A549 (cell line): Measurements from ENCODE around the gene NCF2. TPM values are rescaled to one million over a fixed set of nuclear protein-coding genes. Genes with fewer than 3 reads are reported as not detected.

ENCODE experiments used
- ATAC-seq, 2 experiments: fragments of 200-7000 bp in 1 of 2; fragments of >200 bp in 1 of 2; cut with Nextera tagmentation in 1 of 2; cut with Tn5 transposase in 1 of 2; 3 replicates each; pipeline versions ENCODE4 v1.8.0 to v1.9.1; 2018 to 2020; ENCODE audit warnings: mild to moderate bottlenecking in 1 of 2, moderate library complexity in 1 of 2
- CTCF ChIA-PET: fragments of 300-600 bp; sonication (Branson Sonifier 250); formaldehyde crosslinking; extraction: SDS; loops from one replicate; lab custom pipeline; 2021; ENCODE audit warnings: antibody characterized with exemption, inconsistent platforms; lab: Yijun Ruan, JAX
- POLR2A ChIA-PET: fragments of 350-600 bp; formaldehyde crosslinking; extraction: SDS; loops from one replicate; lab custom pipeline; 2021; ENCODE audit warnings: antibody characterized with exemption, inconsistent platforms; lab: Yijun Ruan, JAX
- DNase-seq, 2 experiments: peaks; one replicate each; pipeline versions ENCODE4 v3.0.0 to v3.0.0-alpha.2; 2011 to 2016; ENCODE audit warnings: low read depth in 1 of 2, low spot score in 1 of 2
- FAIRE-seq: peaks from 2 replicates; lab custom pipeline; 2011; peaks lifted over from hg19 to GRCh38; lab: Jason Lieb, UNC
- H3K27ac ChIP-seq, 2 experiments: fragments of >200 bp; sonication (Bioruptor Twin); formaldehyde crosslinking; 3 replicates each; pipeline ENCODE4 v1.5.1; 2016 to 2017
- H3K4me1 ChIP-seq: fragments of >200 bp; sonication (Bioruptor Twin); formaldehyde crosslinking; 3 replicates; pipeline ENCODE4 v1.6.1; 2016
- H3K4me2 ChIP-seq: fragments of >200 bp; sonication (Bioruptor Twin); formaldehyde crosslinking; 3 replicates; pipeline ENCODE4 v1.6.1; 2016
- H3K4me3 ChIP-seq: fragments of >200 bp; sonication (Bioruptor Twin); formaldehyde crosslinking; 3 replicates; pipeline ENCODE4 v1.5.1; 2016
- H3K9me3 ChIP-seq: fragments of >200 bp; sonication (Bioruptor Twin); formaldehyde crosslinking; 3 replicates; pipeline ENCODE4 v1.6.1; 2016
- ATOH8 ChIP-seq: fragments of 250-450 bp; sonication (Bioruptor Pico); IDR thresholded peaks from 2 replicates; pipeline ENCODE4 v1.5.0; 2020; ENCODE audit warnings: low read depth, mild to moderate bottlenecking, moderate library complexity
- BHLHE40 ChIP-seq: IDR thresholded peaks from 2 replicates; pipeline ENCODE4 v1.6.1; 2012; ENCODE audit warnings: low read depth, low read length, inconsistent platforms
- ESRRA ChIP-seq: fragments of 150-350 bp; IDR thresholded peaks from 2 replicates; pipeline ENCODE4 v1.6.1; 2014; ENCODE audit warnings: mild to moderate bottlenecking, low read length, borderline replicate concordance
- FOSB ChIP-seq: fragments of 250-450 bp; sonication (Bioruptor Pico); IDR thresholded peaks from 2 replicates; pipeline ENCODE4 v1.5.0; 2020; ENCODE audit warnings: mild to moderate bottlenecking, moderate library complexity
- HES2 ChIP-seq: fragments of >200 bp; sonication (Bioruptor Twin); formaldehyde crosslinking; IDR thresholded peaks from 2 replicates; pipeline ENCODE4 v1.6.1; 2016
- HEYL ChIP-seq: fragments of 250-450 bp; sonication (Bioruptor Pico); IDR thresholded peaks from 2 replicates; pipeline ENCODE4 v1.8.0; 2021; ENCODE audit warnings: mild to moderate bottlenecking, moderate library complexity
- HOXB13 ChIP-seq: fragments of 250-450 bp; sonication (Bioruptor Pico); IDR thresholded peaks from 2 replicates; pipeline ENCODE4 v1.5.0; 2020; ENCODE audit warnings: low read depth, mild to moderate bottlenecking, moderate library complexity
- PHF8 ChIP-seq: fragments of 200-600 bp; sonication (generic); IDR thresholded peaks from 2 replicates; pipeline ENCODE4 v1.6.1; 2016; ENCODE audit warnings: low read depth, mild to moderate bottlenecking, antibody characterized with exemption, moderate library complexity, borderline replicate concordance
- RAD21 ChIP-seq, 2 experiments: fragments of >200 bp in 1 of 2; sonication (Bioruptor Twin) in 1 of 2; formaldehyde crosslinking in 1 of 2; IDR thresholded peaks in 1 of 2; conservative IDR thresholded peaks in 1 of 2; 2 replicates in 1 of 2; 3 replicates in 1 of 2; pipeline ENCODE4 v1.6.1; 2012 to 2018; ENCODE audit warnings: inconsistent platforms in 1 of 2
- SMC3 ChIP-seq: fragments of >200 bp; sonication (Bioruptor Twin); formaldehyde crosslinking; IDR thresholded peaks from 3 replicates; pipeline ENCODE4 v1.6.1; 2018; ENCODE audit warnings: inconsistent platforms
- ZNF302 ChIP-seq: fragments of 250-450 bp; sonication (Bioruptor Pico); IDR thresholded peaks from 2 replicates; pipeline ENCODE4 v1.9.0; 2021; ENCODE audit warnings: inconsistent platforms, mild to moderate bottlenecking, moderate library complexity
- WGBS: methylation state at CpG from one replicate; pipeline ENCODE4 v1.1.6; 2017; ENCODE audit errors: missing lambda C conversion rate; 5-methylcytosine and 5-hydroxymethylcytosine counted together
- polyA plus RNA-seq, 4 experiments: library from polyadenylated mRNA; depleted of rRNA in 3 of 4; stranded (reverse); fragments of >200 nt; fragmentation: RNase III in 1 of 4; extraction: RNeasy Plus Mini Kit Qiagen cat#74134 plus additional on column Dnase treatment in 1 of 4; gene quantifications; 2 replicates in 3 of 4; 3 replicates in 1 of 4; pipeline ENCODE4 v1.2.3, GENCODE V29; 2011 to 2017
- TF ChIP-seq, protein P1 (sequence below): fragments of >200 bp; sonication (Bioruptor Twin); formaldehyde crosslinking; IDR thresholded peaks from 3 replicates; pipeline ENCODE4 v1.5.1; 2016

Gene NCF2
- polyA plus RNA-seq, 2 of the 4 experiments (the other 2 are of a cell fraction) = 4.5 to 4.6 TPM

- 17% methylated on average over 3 of the region's 3 CpGs for WGBS
- Histone ChIP-seq H3K4me1 (peaks cover 31% of the 10 kb centered on the region), H3K4me3 (no peak overlapping the region), H3K27ac (peak overlapping the region; percentile 67 to 69; a peak in 4 of 6 replicates), H3K4me2 (peak overlapping the region; percentile 50), H3K9me3 (no peaks in the 10 kb centered on the region)
- POLR2A ChIA-PET = interaction anchor here (0.7 to 1.5 kb wide), 3 partner anchors 13 to 442 kb away, joined by 3 to 7 read pairs (median 6); partner anchors contain the start of gene TSEN15
- no peak for DNase-seq
- TF ChIP-seq ZNF302 (no peak), FOSB (CRISPR knock-in tag) (no peak), ATOH8 (CRISPR knock-in tag) (no peak), HOXB13 (CRISPR knock-in tag) (no peak)
- no peak for FAIRE-seq
- ATAC-seq = peak in 1 of 2 experiments; percentile 48; a peak in 3 of 6 replicates
- CTCF ChIA-PET = interaction anchor here (0.9 to 3.1 kb wide), 9 partner anchors 10 to 305 kb away, joined by 3 to 17 read pairs (median 4); no protein-coding TSS in a partner anchor
These were observed 19.6 kb upstream of the NCF2 start for GRCh38 chr1:183609759-183610452.

GRCh38 chr1:183609313-183609712 is 19.1 kb upstream of the NCF2 start:
- peak; percentile 56 to 59 for TF ChIP-seq RAD21 (conservative IDR thresholded peaks at IDR 0.05 in 1 of 2, IDR thresholded peaks at IDR 0.05 in 1 of 2)
- TF ChIP-seq, protein P1, sequence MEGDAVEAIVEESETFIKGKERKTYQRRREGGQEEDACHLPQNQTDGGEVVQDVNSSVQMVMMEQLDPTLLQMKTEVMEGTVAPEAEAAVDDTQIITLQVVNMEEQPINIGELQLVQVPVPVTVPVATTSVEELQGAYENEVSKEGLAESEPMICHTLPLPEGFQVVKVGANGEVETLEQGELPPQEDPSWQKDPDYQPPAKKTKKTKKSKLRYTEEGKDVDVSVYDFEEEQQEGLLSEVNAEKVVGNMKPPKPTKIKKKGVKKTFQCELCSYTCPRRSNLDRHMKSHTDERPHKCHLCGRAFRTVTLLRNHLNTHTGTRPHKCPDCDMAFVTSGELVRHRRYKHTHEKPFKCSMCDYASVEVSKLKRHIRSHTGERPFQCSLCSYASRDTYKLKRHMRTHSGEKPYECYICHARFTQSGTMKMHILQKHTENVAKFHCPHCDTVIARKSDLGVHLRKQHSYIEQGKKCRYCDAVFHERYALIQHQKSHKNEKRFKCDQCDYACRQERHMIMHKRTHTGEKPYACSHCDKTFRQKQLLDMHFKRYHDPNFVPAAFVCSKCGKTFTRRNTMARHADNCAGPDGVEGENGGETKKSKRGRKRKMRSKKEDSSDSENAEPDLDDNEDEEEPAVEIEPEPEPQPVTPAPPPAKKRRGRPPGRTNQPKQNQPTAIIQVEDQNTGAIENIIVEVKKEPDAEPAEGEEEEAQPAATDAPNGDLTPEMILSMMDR = peak; percentile 58
- TF ChIP-seq PHF8 = no peak
- peak; percentile 66 for TF ChIP-seq SMC3
- Histone ChIP-seq H3K27ac (peak overlapping the region; percentile 67 to 69; a peak in 5 of 6 replicates), H3K4me3 (no peak overlapping the region), H3K9me3 (no peaks in the 10 kb centered on the region), H3K4me2 (peak overlapping the region; percentile 50; the same call in 2 of the 3 replicates), H3K4me1 (peaks cover 31% of the 10 kb centered on the region)
- CTCF ChIA-PET = interaction anchor here (0.9 to 3.1 kb wide), 8 partner anchors 10 to 306 kb away, joined by 3 to 17 read pairs (median 5); no protein-coding TSS in a partner anchor
- POLR2A ChIA-PET = interaction anchor here (0.7 to 1.5 kb wide), 3 partner anchors 13 to 443 kb away, joined by 3 to 7 read pairs (median 6); partner anchors contain the start of gene TSEN15
- WGBS = 40% methylated on average over 5 of the region's 5 CpGs
- ATAC-seq (peak; percentile 90 to 94), FAIRE-seq (no peak), DNase-seq (peak; percentile 21 to 67)

DNA sequence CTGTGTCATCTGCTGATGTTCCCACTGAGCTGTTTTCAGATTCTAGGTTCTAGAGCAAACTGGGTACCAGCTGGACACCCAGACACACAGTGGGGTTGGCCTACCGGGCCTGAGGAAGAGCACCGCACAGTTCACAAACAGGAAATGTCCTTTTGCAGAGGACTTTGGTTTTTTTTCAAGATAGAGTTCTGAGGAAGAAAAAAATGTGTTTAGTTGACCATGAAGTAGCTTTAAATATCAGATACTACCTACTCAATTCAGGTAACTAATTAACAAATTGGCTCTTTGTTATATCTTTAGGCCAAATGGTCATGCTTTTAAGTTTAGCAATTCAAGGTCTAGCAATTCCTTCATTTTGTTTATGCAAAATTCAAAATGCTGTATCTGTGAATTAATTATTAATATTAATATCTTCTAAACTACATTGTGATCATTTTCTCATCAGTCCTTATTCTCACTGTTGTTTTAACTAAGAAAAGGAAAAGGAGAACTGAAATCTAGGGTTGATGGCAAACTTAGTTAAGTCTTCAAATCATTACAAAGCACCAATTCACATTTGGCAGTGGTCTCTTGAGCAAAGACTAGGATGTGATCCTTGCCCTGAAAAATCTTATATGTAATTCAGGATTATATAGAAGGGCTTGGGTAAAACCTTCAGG is 17.2 kb upstream of the NCF2 start:
- 79% methylated on average over 2 of the region's 2 CpGs for WGBS
- CTCF ChIA-PET = interaction anchor here (0.7 kb wide), 1 partner anchor 12 kb away, joined by 3 read pairs; no protein-coding TSS in a partner anchor
- Histone ChIP-seq H3K9me3 (no peaks in the 10 kb centered on the region), H3K27ac (peak overlapping the region; percentile 68 to 69; a peak in 5 of 6 replicates), H3K4me3 (no peak overlapping the region), H3K4me2 (no peak overlapping the region), H3K4me1 (peaks cover 31% of the 10 kb centered on the region)
- POLR2A ChIA-PET = interaction anchor here (0.6 kb wide), 1 partner anchor 146 kb away, joined by 3 read pairs; no protein-coding TSS in a partner anchor
- FAIRE-seq (no peak), ATAC-seq (no peak), DNase-seq (no peak)
- no peak for TF ChIP-seq ESRRA
- TF ChIP-seq BHLHE40 = no peak
- no peak for TF ChIP-seq HEYL (CRISPR knock-in tag)
- no peak for TF ChIP-seq HES2
